ENCODE results near the gene PEX11G.
"Not testable (repeated sequence)": the region's sequence is repeated elsewhere in the genome, so short reads cannot be mapped to it uniquely, and the experiment has no call there.

Gene PEX11G

GRCh38 chr19:7463575-7463974 is 25.3 kb downstream of the PEX11G start:
- DNase-seq: no peak

DNA sequence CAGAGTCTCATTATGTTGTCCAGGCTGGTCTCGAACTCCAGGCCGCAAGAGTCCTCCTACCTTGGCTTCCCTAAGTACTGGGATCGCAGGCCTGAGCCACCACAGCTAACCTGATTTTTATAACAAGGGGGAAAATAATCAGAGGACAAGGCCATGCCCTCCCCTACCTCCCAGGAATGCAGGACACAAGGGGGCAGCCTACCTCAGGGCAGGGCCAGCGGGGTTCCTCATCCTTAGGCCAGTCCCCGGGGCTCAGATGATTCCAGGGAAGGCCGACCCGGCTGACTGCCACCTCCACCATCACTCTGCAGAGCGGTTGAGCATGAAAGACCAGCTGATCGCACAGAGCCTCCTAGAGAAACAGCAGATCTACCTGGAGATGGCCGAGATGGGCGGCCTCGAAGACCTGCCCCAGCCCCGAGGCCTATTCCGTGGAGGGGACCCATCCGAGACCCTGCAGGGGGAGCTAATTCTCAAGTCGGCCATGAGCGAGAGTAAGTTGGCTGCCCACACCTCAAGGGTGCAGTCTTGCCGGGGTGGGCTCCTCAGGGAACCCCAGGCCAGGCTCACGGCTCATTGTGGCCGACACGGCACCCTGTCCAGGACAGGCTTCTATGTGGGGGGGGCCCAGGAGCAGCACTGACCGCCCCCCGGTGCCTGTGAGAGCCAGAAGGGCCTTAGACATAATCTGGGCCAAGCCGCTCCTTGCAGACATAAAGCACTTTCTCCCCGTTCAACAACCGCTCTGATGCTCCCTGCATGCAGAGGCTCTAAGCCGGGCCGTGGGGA is 26.8 kb downstream of the PEX11G start:
- no peak for DNase-seq

DNA sequence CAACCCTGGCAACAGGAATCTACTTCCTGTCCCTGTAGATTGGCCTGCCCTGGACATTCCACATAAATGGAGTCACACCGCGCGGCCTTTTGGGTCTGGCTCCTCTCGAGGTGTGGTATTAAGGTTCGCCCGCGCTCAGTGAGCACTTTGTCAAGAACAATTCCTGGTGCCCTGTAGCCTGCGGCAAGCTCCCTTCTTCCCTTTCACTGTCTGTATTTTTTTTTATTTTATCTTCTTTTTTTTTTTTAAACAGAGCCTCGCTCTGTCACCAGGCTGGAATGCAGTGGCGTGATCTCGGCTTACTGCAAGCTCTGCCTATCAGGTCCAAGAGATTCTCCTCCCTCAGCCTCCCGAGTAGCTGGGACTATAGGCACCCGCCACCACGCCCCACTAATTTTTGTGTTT is 28.3 kb downstream of the PEX11G start:
- no peak for DNase-seq

DNA sequence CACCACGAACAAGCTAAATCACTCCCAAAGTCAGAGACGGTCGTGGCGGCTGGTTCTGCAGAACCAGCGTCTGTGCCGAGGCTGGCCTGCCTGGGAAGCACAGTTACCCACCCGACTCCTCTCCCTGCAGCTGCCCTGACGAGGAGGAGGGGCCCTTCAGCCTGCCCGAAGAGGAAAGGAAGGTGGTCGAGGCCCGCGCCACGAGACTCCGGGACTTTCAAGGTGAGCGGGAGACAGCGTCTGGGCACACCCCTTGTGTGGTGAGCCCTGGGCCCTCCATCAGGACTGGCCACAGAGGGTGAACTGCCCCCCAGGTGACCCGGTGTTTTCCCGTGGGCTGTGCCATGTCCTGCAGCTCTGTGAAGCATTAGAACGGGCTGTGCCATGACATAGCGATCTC is 29.1 kb downstream of the PEX11G start:
- no peak for DNase-seq

DNA sequence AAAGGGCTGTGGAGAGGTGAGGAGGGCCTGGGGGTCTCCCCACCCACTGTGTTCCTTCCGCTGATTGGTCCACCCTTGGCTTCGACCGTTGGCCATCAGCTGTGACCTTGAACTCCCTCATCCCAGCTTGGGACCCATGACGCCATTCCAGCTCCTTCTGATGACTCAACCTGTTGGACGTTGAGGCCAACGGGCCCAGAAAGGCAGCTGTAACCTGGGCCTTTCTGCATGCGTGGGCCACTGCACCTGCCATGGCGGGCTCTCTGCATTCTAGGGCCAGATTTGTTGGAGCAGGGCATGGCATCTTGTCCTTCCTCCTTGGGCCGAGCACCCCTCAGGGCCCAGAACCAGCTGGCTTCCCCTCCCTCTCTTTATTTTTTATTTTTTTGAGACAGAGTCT is 30.2 kb downstream of the PEX11G start:
- no peak for DNase-seq

- no peak for DNase-seq
These were observed 31.8 kb downstream of the PEX11G start for GRCh38 chr19:7456964-7457541.

- no peak for DNase-seq
These were observed 33.1 kb downstream of the PEX11G start for GRCh38 chr19:7455600-7456296.

GRCh38 chr19:7454998-7455397 is 33.8 kb downstream of the PEX11G start:
- no peak for DNase-seq

- no peak for DNase-seq
These were observed 38.3 kb downstream of the PEX11G start for GRCh38 chr19:7450243-7451223.

DNA sequence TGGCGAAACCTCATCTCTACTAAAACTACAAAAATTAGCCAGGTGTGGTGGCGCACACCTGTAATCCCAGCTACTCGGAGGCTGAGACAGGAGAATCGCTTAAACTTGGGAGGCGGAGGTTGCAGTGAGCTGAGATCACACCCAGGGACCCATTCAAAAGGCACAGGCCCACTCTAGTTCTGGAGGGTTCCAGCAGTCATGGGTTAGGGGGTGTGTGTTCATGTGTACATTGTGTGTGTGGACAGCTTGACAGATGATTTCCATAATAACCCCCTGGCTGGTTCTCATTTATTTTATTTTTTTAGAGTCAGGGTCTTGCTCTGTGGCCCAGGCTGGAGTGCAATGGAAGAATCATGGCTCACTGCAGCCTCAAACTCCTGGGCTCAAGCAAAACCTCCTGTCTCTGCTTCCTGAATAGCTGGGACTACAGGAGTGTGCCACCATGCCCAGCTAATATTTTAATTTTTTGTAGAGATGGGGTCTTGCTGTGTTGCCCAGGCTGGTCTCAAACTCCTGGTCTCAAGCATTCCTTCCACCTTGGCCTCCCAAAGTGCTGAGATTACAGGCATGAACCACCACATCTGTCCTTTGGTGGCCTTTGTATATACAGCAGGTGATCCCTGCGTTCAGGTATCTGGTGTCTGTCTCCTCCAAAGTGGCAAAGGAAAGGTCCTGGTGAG is 39.3 kb downstream of the PEX11G start:
- DNase-seq: not testable (repeated sequence)

GRCh38 chr19:7447648-7448047 is 41.2 kb downstream of the PEX11G start:
- DNase-seq: no peak

GRCh38 chr19:7445104-7445503 is 43.7 kb downstream of the PEX11G start:
- DNase-seq: no peak

- no peak for DNase-seq
These were observed 44.8 kb downstream of the PEX11G start for GRCh38 chr19:7444042-7444441.

- no peak for DNase-seq
These were observed 46.4 kb downstream of the PEX11G start for GRCh38 chr19:7442423-7442822.

DNA sequence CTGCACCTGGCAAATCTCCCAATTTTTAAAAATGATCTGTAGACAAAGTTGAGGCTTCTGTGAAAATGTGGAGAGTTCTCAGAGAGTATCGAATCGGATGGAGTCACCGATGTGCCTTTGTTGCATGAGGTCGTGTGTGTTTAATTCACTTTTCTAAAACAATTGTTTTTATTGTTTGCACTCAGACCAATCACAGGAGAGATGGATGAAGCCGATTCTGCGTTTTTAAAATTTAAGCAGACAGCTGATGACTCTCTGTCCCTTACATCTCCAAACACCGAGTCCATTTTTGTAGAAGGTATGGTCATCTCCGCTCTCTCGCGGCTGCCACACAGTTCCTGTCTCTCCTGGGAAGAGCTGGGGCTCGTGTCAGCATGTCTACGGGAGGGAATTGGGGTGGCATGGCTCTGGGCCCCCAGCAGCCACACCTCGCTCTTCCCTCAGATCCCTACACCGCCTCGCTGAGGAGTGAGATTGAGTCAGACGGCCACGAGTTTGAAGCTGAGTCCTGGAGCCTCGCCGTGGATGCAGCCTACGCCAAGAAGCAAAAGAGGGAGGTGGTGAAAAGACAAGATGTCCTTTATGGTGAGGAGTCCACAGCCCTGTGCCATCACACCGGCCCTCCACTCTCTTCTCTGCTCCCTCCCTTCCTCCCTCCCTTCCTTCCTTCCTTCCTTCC is 47.2 kb downstream of the PEX11G start:
- DNase-seq: no peak

- no peak for DNase-seq
These were observed 48.5 kb downstream of the PEX11G start for GRCh38 chr19:7440188-7440975.

DNA sequence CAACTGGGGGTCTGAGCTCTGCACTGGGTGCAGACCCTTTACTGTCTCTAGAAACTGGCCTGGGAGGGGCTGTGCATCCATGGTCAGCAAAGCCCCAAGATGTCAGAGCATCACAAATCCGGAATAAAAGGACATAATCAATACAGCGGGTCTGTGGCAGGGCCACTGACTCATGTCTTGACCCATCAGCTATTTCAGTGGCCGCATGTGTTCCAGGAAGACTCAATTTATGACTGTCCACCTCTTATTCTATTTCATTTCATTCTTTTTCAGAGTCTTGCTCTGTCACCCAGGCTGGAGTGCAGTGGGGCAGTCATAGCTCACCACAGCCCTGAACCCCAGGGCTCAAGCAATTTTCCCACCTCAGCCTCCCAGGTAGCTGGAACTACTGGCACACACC is 53.2 kb downstream of the PEX11G start:
- no peak for DNase-seq

DNA sequence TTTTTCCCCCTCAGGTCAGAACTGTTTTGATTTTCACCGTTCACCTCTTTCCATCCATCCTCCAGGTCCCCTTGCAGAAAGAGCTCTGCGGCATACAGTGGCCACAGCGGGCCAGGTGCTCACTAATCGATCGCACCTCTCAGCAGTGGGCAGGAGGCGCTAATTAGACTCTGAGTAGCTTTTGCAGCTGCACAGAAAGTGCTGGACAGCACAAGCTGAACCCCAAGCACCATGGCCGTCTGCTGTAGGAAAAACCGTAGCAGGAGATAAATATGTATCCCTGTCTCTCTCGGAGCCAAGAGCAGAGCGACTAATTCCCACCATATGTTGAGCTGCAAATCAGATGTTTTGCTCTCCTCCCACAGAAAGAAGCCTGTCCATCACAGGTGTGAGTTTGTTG is 54.4 kb downstream of the PEX11G start:
- DNase-seq: peak; percentile 38

- not testable (repeated sequence) for DNase-seq
These were observed 55.4 kb downstream of the PEX11G start for GRCh38 chr19:7433456-7433855.

GRCh38 chr19:7429638-7430282 is 59.1 kb downstream of the PEX11G start:
- no peak for DNase-seq

Measured in NCI-H2171 (cell line).